HepG2 (cell line): ENCODE data around the gene CCDC82. TPM values are rescaled to one million over a fixed set of nuclear protein-coding genes. Genes with fewer than 3 reads are reported as not detected.

Source experiments
- DPF2 ChIP-seq: sonication (generic); formaldehyde crosslinking; IDR thresholded peaks from 2 replicates; pipeline ENCODE4 v1.4.0; 2020; ENCODE audit warnings: mild to moderate bottlenecking, low read depth, missing genetic modification reagents, borderline replicate concordance
- EHMT2 ChIP-seq: fragments of 200-600 bp; sonication (generic); IDR thresholded peaks from 2 replicates; pipeline ENCODE4 v1.7.0; 2017; ENCODE audit warnings: antibody characterized with exemption, low read depth, low read length, borderline replicate concordance
- FOXA1 ChIP-seq, 2 experiments: fragments of 450-650 bp in 1 of 2; sonication (generic) in 1 of 2; formaldehyde crosslinking in 1 of 2; IDR thresholded peaks; 2 replicates each; pipeline versions ENCODE4 v1.4.0 to v1.6.1; 2016 to 2020; ENCODE audit warnings: missing genetic modification reagents in 1 of 2
- FOXA3 ChIP-seq: IDR thresholded peaks from 2 replicates; pipeline ENCODE4 v1.6.1; 2016; ENCODE audit warnings: missing genetic modification reagents, missing compliant biosample characterization
- HDAC6 ChIP-seq: fragments of 200-600 bp; sonication (generic); IDR thresholded peaks from 2 replicates; pipeline ENCODE4 v1.7.0; 2017; ENCODE audit warnings: mild to moderate bottlenecking, antibody characterized with exemption, low read length, low read depth
- KDM1A ChIP-seq: IDR thresholded peaks from 2 replicates; pipeline ENCODE4 v1.6.1; 2016; ENCODE audit warnings: missing compliant biosample characterization
- KLF16 ChIP-seq, 2 experiments: sonication (generic) in 1 of 2; formaldehyde crosslinking in 1 of 2; IDR thresholded peaks; 2 replicates each; pipeline versions ENCODE4 v1.6.1 to v1.8.0; 2016 to 2023; ENCODE audit warnings: missing genetic modification reagents in 2 of 2, missing compliant biosample characterization in 1 of 2
- MAFG ChIP-seq: sonication (generic); formaldehyde crosslinking; IDR thresholded peaks from 2 replicates; pipeline ENCODE4 v1.5.1; 2020; ENCODE audit warnings: mild to moderate bottlenecking, missing genetic modification reagents
- MTA1 ChIP-seq: sonication (generic); formaldehyde crosslinking; IDR thresholded peaks from 2 replicates; pipeline ENCODE4 v1.4.0; 2020; ENCODE audit warnings: missing genetic modification reagents, mild to moderate bottlenecking, borderline replicate concordance
- NFE2 ChIP-seq: sonication (generic); formaldehyde crosslinking; IDR thresholded peaks from 2 replicates; pipeline ENCODE4 v1.4.0; 2020; ENCODE audit warnings: missing genetic modification reagents
- NFYC ChIP-seq: IDR thresholded peaks from 2 replicates; pipeline ENCODE4 v1.6.1; 2016; ENCODE audit warnings: missing genetic modification reagents, missing compliant biosample characterization
- PRPF4 ChIP-seq: fragments of 200-400 bp; formaldehyde crosslinking; IDR thresholded peaks from 2 replicates; pipeline ENCODE4 v1.6.1; 2016; ENCODE audit warnings: low read length, low read depth; ENCODE audit not compliant: poor library complexity, severe bottlenecking
- RAD51 ChIP-seq: fragments of 450-650 bp; IDR thresholded peaks from 2 replicates; pipeline ENCODE4 v1.6.1; 2016; ENCODE audit warnings: borderline replicate concordance
- REXO4 ChIP-seq: sonication (generic); formaldehyde crosslinking; IDR thresholded peaks from 2 replicates; pipeline ENCODE4 v1.8.0; 2022; ENCODE audit warnings: missing genetic modification reagents, mild to moderate bottlenecking, borderline replicate concordance
- SNAI1 ChIP-seq: sonication (generic); formaldehyde crosslinking; IDR thresholded peaks from 2 replicates; pipeline ENCODE4 v1.5.0; 2020; ENCODE audit warnings: mild to moderate bottlenecking, missing genetic modification reagents, borderline replicate concordance
- TCF12 ChIP-seq, 2 experiments: fragments of 450-650 bp in 1 of 2; sonication (generic) in 1 of 2; formaldehyde crosslinking in 1 of 2; IDR thresholded peaks; 2 replicates each; pipeline versions ENCODE4 v1.6.1 to v1.8.0; 2017 to 2022; ENCODE audit warnings: antibody characterized with exemption in 1 of 2, mild to moderate bottlenecking in 1 of 2, missing genetic modification reagents in 1 of 2, moderate library complexity in 1 of 2
- TP53 ChIP-seq: sonication (generic); formaldehyde crosslinking; conservative IDR thresholded peaks from 2 replicates; pipeline ENCODE4 v1.4.0; 2020; ENCODE audit warnings: missing genetic modification reagents
- ZBTB3 ChIP-seq: sonication (generic); formaldehyde crosslinking; IDR thresholded peaks from 2 replicates; pipeline ENCODE4 v1.4.0; 2020; ENCODE audit warnings: low read depth, mild to moderate bottlenecking, moderate library complexity, missing genetic modification reagents, borderline replicate concordance
- ZNF605 ChIP-seq: sonication (generic); formaldehyde crosslinking; IDR thresholded peaks from 2 replicates; pipeline ENCODE4 v1.8.0; 2022; ENCODE audit warnings: mild to moderate bottlenecking, missing genetic modification reagents
- ZNF674 ChIP-seq: sonication (generic); formaldehyde crosslinking; IDR thresholded peaks from 2 replicates; pipeline ENCODE4 v1.5.0; 2020; ENCODE audit warnings: low read depth, mild to moderate bottlenecking, missing genetic modification reagents
- ZNF713 ChIP-seq: sonication (generic); formaldehyde crosslinking; IDR thresholded peaks from 2 replicates; pipeline ENCODE4 v1.4.0; 2020; ENCODE audit warnings: mild to moderate bottlenecking, missing genetic modification reagents
- ZNF772 ChIP-seq: sonication (generic); formaldehyde crosslinking; IDR thresholded peaks from 2 replicates; pipeline ENCODE4 v1.5.0; 2020; ENCODE audit warnings: mild to moderate bottlenecking, missing genetic modification reagents
- ZNF878 ChIP-seq: sonication (generic); formaldehyde crosslinking; IDR thresholded peaks from 2 replicates; pipeline ENCODE4 v1.8.1; 2023; ENCODE audit warnings: mild to moderate bottlenecking, missing genetic modification reagents, moderate library complexity
- polyA plus RNA-seq, 8 experiments: library from polyadenylated mRNA; depleted of rRNA in 3 of 8; stranded (reverse) in 7 of 8; unstranded in 1 of 8; fragments of >200 nt; fragmentation: Illumina TruSeq in 4 of 8; extraction: Trizol in 4 of 8; gene quantifications; 2 replicates each; pipeline versions ENCODE4 v1.2.1 to v1.2.3, GENCODE V29; 2011 to 2016; ENCODE audit warnings: low read depth in 4 of 8, missing spikeins in 1 of 8, mixed read lengths in 1 of 8; ENCODE audit not compliant: insufficient read depth in 1 of 8
- total RNA-seq, 5 experiments: library from RNA; depleted of rRNA; stranded (reverse); fragments of >200 nt; fragmentation: Illumina TruSeq; extraction: Trizol; gene quantifications; 2 replicates each; pipeline ENCODE4 v1.2.3, GENCODE V29; 2016; ENCODE audit warnings: low read depth in 1 of 5
- TF ChIP-seq, protein P1 (sequence below): sonication (generic); formaldehyde crosslinking; IDR thresholded peaks from 2 replicates; pipeline ENCODE4 v1.8.0; 2023; ENCODE audit warnings: mild to moderate bottlenecking, missing genetic modification reagents
- TF ChIP-seq, protein P2 (sequence below): sonication (generic); formaldehyde crosslinking; IDR thresholded peaks from 2 replicates; pipeline ENCODE4 v1.4.0; 2020; ENCODE audit warnings: missing genetic modification reagents
- TF ChIP-seq, protein P3 (sequence below): IDR thresholded peaks from 2 replicates; pipeline ENCODE4 v1.6.1; 2016

CCDC82 gene
- total and polyA plus RNA-seq, 2 of the 13 experiments (the other 11 are each of a cell fraction or from before 2014, with no cell fraction given): 19.7 to 25.7 TPM

DNA sequence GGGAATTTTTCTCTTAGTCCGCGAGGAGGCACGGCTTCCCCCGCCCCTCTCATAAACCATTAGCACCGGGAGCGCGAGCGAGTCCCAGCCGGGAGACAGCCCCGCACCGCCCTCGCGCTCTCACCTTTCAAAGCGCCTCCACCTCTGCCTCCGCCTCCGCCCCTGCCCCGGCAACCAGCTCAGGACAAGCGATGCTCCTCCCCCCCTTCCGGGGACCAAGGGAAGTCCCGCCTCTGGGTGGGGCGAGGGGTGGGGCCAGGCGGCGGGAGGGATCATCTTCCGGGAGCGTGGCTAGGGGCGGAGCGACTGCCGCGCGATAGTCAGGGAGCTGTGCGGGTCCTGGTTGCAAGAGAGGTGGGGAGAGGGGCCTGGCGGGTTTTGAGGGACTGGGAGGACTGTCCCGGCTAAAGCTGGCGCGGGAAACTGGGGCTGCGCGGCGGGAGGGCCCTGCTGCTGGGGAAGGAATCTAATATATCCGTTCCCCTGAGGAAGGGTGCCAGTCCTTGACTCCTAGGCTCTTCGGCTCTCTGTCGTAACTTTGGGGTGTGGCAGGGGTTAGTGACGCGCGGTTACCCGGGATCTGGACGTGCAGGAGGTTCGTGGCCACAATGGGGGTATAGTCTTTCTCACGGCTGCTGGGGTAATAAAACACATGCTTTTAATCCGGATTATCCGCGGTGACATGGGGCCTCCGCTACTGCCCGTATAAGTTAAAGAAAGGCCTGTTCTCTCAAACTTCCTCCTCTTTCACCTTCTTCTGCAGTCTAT is at the start of gene CCDC82, which contains the start of gene JRKL (continued):
- peak; percentile 47; the same call in 1 of the 2 replicates for TF ChIP-seq FOXA3
- TF ChIP-seq ZNF605: peak; percentile 27; the same call in 1 of the 2 replicates
- TF ChIP-seq, protein P1, sequence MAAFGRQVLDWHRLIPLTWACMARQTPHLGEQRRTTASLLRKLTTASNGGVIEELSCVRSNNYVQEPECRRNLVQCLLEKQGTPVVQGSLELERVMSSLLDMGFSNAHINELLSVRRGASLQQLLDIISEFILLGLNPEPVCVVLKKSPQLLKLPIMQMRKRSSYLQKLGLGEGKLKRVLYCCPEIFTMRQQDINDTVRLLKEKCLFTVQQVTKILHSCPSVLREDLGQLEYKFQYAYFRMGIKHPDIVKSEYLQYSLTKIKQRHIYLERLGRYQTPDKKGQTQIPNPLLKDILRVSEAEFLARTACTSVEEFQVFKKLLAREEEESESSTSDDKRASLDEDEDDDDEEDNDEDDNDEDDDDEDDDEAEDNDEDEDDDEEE (CRISPR knock-in tag): no peak
- TF ChIP-seq DPF2 (CRISPR knock-in tag): no peak
- peak; percentile 20; the same call in 1 of the 2 replicates for TF ChIP-seq ZBTB3 (CRISPR knock-in tag)
- no peak for TF ChIP-seq TP53 (CRISPR knock-in tag)
- no peak for TF ChIP-seq KDM1A (CRISPR knock-in tag)
- no peak for TF ChIP-seq REXO4 (CRISPR knock-in tag)
- TF ChIP-seq, protein P2, sequence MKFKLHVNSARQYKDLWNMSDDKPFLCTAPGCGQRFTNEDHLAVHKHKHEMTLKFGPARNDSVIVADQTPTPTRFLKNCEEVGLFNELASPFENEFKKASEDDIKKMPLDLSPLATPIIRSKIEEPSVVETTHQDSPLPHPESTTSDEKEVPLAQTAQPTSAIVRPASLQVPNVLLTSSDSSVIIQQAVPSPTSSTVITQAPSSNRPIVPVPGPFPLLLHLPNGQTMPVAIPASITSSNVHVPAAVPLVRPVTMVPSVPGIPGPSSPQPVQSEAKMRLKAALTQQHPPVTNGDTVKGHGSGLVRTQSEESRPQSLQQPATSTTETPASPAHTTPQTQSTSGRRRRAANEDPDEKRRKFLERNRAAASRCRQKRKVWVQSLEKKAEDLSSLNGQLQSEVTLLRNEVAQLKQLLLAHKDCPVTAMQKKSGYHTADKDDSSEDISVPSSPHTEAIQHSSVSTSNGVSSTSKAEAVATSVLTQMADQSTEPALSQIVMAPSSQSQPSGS (CRISPR knock-in tag): no peak
- TF ChIP-seq NFE2 (CRISPR knock-in tag): no peak
- no peak for TF ChIP-seq EHMT2
- TF ChIP-seq TCF12 (IDR thresholded peaks at IDR 0.05): no peak
- no peak for TF ChIP-seq TCF12 (CRISPR knock-in tag; IDR thresholded peaks at IDR 0.05)
- no peak for TF ChIP-seq RAD51
- TF ChIP-seq ZNF772: 0 out of 2 replicates have a peak, but pooled peaks have one; percentile 18
- no peak for TF ChIP-seq PRPF4
- no peak for TF ChIP-seq MAFG (CRISPR knock-in tag)
- TF ChIP-seq KLF16 (CRISPR knock-in tag; IDR thresholded peaks at IDR 0.05): peak in 1 of 2 experiments; percentile 78; a peak in 2 of 4 replicates
- no peak for TF ChIP-seq ZNF674 (CRISPR knock-in tag)
- no peak for TF ChIP-seq ZNF713 (CRISPR knock-in tag)
- TF ChIP-seq, protein P3, sequence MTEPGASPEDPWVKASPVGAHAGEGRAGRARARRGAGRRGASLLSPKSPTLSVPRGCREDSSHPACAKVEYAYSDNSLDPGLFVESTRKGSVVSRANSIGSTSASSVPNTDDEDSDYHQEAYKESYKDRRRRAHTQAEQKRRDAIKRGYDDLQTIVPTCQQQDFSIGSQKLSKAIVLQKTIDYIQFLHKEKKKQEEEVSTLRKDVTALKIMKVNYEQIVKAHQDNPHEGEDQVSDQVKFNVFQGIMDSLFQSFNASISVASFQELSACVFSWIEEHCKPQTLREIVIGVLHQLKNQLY (CRISPR knock-in tag): peak; percentile 95
- TF ChIP-seq FOXA1 (IDR thresholded peaks at IDR 0.05): no peak
- no peak for TF ChIP-seq FOXA1 (CRISPR knock-in tag; IDR thresholded peaks at IDR 0.05)
- TF ChIP-seq HDAC6: no peak
- peak; percentile 64; the same call in 1 of the 2 replicates for TF ChIP-seq ZNF878 (CRISPR knock-in tag)
- TF ChIP-seq MTA1 (CRISPR knock-in tag): no peak
- TF ChIP-seq NFYC (CRISPR knock-in tag): no peak
- peak; percentile 72; the same call in 1 of the 2 replicates for TF ChIP-seq SNAI1 (CRISPR knock-in tag)
